Inferior parietal cortex (tissue), 1 donor: ENCODE results near the gene ZNF613.
"Not testable (repeated sequence)": the region's sequence is repeated elsewhere in the genome, so short reads cannot be mapped to it uniquely, and the experiment has no call there.

Source experiments
- DNase-seq: peaks from one replicate; pipeline ENCODE4 v3.0.0-alpha.2; 2016; ENCODE audit errors: extremely low spot score

ZNF613 gene

GRCh38 chr19:51926784-51927741 is at the start of gene ZNF613:
Gene ZNF613, plus strand, starts transcription at chr19:51927472. Its CDS starts 8,749 bp downstream, at chr19:51936221.
- DNase-seq, result peak; percentile 96

DNA sequence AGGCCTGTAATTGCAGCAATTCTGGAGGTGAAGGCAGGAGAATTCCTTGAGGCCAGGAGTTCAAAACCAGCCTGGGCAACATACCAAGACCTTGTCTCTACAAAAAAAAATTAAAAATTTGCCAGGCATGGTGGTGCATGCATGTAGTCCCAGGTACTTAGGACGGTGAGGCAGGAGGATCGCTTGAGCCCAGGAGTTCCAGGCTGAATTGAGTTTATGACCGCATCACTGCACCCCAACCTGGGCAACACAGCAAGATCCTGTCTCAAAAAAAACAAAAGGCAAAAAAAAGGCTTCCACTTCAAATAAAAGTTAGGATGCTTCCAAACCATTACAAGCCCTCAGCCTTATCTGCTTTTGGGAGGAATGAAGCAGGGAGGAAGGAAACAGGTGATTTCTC is 44.8 kb upstream of the ZNF613 start:
- DNase-seq, result no peak

DNA sequence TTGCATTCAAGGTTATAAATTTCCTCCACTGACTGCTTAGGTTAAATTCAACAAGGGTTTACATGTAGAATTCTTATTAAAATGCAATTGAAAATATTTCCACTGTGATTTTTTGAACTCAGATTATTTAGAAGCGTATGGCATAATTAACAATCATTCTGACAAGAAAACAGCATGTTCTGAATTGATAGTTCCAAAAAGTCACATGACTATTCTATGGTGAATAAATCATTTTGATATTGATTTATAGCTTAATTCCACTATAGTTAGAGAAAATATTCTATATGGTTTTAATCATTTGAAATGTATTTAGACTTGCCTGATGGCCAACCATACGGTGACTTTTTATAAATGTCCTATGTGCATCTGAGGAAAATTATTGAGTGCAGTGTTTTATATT is 42.6 kb upstream of the ZNF613 start:
- no peak for DNase-seq

GRCh38 chr19:51887522-51888498 is 39.5 kb upstream of the ZNF613 start, which contains the start of gene ZNF577:
Gene ZNF577, minus strand, starts transcription at chr19:51887951. Its CDS starts 7,569 bp downstream, at chr19:51880382.
- DNase-seq, result peak; percentile 82

DNA sequence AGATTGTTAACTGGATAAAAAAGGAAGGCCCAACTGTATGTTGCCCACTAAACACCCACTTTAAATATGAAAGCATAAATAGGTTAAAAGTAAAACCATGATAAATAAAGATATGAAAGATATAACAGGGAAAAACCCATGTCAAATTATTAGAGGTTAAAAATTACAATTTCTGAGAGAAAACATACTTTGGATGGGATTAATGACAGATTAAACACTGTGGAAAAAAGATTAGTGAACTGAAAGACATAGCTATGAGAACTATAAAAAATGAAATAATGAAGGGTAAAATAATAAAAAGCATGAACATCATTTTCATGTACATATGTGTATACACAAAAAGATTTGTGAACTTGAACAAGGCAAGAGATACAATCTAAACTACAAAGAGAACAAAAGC is 37.3 kb upstream of the ZNF613 start:
- DNase-seq, result no peak

DNA sequence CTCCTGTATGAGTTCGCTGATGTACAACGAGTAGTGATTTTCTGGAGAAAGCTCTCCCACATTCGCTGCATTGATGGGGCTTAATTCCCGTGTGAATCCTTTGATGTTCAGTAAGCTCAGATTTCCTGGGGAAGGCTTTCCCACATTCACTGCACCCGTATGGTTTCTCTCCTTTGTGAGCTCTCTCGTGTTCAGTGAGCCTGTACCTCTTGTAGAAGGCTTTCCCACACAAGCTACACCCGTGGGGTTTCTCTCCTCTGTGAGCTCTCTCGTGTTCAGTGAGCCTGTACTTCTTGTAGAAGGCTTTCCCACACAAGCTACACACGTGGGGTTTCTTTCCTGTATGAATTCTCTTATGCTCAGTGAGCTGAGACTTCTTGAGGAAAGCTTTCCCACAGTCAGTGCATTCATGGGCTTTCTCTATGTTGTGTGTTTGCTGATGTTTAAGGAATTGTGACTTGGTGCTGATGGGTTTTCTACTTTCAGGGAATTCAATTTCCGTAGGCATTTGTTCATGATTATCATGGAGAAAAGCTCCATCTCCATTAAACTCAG is 36.0 kb upstream of the ZNF613 start:
- no peak for DNase-seq

GRCh38 chr19:51901860-51902259 is 25.4 kb upstream of the ZNF613 start:
- DNase-seq, result no peak

- peak; percentile 4 for DNase-seq
These were observed 24.1 kb upstream of the ZNF613 start for GRCh38 chr19:51903192-51903591.

DNA sequence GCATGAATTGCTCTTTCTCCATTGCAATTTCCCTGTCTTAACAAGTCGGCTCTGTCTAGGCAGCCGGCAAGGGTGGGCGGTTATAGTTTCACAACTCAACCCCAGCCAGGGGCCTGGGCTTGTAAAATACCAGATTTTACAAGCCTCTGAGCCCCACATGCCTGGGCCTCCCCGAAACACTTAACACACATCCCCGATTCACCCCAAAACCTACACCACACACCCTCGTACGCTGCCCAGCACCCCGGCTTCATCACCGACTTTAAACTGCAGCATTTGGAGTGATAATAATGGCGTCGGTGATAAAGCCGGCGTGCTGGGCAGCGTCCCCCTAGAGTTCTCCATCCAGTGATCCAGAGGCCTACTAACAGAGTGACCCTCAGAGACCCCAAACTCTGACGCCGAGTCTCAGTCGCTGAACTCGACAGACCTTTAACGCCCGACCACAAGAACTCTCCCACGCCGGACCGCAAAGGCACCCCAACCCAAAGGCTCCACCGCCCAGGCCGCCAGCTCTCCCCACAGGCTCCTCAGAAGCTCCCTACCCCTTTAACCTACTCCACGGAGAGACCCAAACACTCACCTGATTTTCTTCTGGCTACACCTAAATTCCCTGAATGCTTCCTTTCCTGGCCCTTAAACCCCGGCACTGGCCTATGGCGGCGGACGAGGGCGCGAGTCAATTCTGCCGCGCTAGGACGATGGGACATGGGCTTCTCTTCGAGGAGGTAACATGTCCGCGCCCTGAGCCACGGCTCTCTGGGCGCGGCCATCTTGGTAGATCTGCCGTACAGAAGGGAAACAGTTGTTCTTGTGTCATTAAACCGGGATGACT is 22.7 kb upstream of the ZNF613 start, which contains the start of gene ZNF649:
TSS of gene ZNF649 (minus strand) at position 687 of the 835 bp plus-strand sequence. CDS start 4,910 bp downstream, outside the sequence.
- DNase-seq, result peak; percentile 88

DNA sequence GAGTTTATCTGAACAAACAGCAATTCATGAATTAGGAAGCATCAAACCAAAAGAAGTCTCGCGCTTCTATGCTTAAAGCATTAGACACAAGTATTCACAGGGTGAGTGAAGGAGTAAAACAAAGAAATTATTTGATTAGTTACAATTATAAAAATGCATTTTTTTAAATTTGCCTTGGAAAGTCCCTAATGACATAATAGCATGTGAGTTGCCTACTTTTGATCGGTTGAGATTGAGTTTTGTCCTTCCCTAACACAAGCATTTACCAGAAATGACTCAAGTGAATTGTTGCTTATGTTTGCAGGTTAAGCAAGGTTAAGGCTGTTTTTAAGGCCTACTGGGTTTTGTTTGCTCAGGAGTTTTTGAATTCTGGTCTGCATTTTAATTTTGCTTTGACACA is 22.1 kb upstream of the ZNF613 start:
- no peak for DNase-seq

- not testable (repeated sequence) for DNase-seq
These were observed 21.6 kb upstream of the ZNF613 start for GRCh38 chr19:51905639-51906038.

DNA sequence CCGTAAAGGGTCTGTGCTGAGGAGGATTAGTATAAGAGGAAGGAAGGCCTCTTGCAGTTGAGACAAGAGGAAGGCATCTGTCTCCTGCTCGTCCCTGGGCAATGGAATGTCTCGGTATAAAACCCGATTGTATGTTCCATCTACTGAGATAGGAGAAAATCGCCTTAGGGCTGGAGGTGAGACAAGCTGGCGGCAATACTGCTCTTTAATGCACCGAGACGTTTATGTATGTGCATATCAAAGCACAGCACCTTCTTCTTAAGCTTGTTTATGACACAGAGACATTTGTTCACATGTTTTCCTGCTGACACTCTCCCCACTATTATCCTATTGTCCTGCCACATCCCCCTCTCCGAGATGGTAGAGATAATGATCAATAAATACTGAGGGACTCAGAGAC is 21.2 kb upstream of the ZNF613 start:
- not testable (repeated sequence) for DNase-seq

DNA sequence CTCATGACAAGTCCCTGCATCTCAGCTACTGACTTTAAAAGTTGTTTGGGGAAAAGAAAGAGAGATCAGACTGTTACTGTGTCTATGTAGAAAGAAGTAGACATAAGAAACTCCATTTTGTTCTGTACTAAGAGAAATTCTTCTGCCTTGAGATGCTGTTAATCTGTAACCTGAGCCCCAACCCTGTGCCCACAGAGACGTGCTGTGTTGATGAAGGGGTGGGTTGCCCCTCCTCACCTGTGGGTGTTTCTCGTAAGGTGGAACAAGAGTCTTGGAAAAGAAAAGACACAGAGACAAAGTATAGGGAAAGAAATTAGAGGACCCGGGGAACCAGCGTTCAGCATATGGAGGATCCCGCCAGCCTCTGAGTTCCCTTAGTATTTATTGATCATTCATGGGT is 19.3 kb upstream of the ZNF613 start:
- DNase-seq, result not testable (repeated sequence)

DNA sequence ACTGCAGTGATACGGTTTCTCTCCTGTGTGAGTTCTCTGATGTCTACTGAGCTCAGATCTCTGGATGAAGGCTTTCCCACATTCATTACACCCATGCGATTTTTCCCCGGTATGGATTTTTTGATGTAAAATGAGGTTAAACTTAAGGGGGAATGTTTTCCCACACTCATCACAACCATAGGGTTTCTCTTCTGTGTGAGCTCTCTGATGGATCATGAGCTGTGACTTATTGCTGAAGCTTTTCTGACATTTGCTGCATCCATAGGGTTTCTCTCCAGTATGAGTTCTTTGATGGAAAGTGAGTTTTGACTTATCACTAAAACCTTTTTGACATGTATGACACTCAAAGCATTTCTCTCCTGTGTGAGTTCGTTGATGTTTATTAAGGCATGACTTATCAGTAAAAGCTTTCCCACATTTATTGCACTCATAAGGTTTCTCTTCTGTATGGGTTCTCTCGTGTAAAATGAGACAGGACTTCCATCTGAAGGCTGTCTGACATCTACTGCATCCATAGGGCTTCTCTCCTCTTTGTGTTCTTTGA is 11.9 kb upstream of the ZNF613 start:
- no peak for DNase-seq

GRCh38 chr19:51916167-51916566 is 11.1 kb upstream of the ZNF613 start:
- no peak for DNase-seq

DNA sequence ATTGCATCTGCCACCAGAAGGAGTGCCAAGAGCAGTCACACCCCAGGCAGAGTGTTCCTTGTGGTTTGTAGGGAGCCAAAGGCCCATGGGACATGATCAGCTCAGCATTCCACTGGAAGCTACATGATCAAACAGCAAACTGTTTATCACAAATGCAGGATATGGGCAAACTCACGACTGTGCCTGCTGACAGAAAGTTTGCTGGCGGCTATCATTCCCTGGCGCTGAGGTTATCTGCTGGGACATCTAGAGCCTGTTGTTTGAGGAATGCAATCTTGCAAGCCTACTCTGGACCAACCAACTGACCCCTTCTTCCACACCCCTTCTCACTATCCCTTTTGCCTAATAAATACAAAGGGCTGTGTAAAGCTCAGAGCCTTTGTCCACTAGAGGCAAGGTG is 7.7 kb upstream of the ZNF613 start:
- no peak for DNase-seq

DNA sequence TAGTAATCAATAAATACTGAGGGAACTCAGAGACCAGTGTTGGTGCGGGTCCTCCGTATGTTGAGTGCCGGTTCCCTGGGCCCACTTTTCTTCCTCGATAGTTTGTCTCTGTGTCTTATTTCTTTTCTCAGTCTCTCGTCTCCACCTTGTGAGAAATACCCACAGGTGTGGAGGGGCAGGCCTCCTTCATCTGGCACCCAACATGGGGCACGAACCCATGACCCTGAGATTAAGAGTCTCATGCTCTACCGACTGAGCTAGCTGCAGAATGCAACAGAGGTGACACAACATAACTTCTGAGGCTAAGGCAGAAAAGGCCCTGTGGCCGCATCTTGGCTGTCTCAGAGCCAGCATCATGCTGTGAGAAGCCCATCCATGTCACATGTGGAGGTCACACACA is 5.3 kb upstream of the ZNF613 start:
- no peak for DNase-seq

GRCh38 chr19:51926426-51926783 is 867 bp upstream of the ZNF613 start:
- DNase-seq, result no peak

DNA sequence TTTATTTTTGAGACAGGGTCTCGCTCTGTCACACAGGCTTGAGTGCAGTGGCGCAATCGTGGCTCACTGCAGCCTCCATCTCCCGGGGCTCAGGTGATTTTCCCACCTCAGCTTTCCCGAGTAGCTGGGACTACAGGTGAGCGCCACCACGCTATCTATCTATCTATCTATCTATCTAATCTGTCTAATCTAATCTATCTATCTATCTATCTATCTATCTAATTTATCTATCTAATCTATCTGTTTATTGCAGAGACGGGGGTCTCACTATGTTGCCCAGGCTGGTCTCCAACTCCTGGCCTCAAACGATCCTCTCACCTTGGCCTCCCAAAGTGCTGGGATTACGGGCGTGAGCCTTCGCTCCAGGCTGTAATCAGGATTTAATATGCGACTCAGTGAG is 587 bp downstream of the ZNF613 start:
- DNase-seq, result no peak

GRCh38 chr19:51931921-51932320 is 4.6 kb downstream of the ZNF613 start:
- no peak for DNase-seq

- DNase-seq, result no peak
These were observed 11.7 kb downstream of the ZNF613 start for GRCh38 chr19:51938936-51939335.
